A673 (cell line): ENCODE results near the gene SUOX. TPM values are rescaled to one million over a fixed set of nuclear protein-coding genes. Genes with fewer than 3 reads are reported as not detected.

Source experiments
- BruUV-seq: library from RNA; stranded (reverse); fragments of 400-500 nt; replicated peaks from 2 replicates; lab custom pipeline; 2021; lab: Mats Ljungman, UMichigan
- CTCF ChIA-PET: fragments of 300-600 bp; sonication (Branson Sonifier 250); formaldehyde crosslinking; loops from one replicate; lab custom pipeline; 2022; ENCODE audit warnings: antibody characterized with exemption; lab: Charles Lee
- POLR2A ChIA-PET: fragments of 300-600 bp; sonication (Branson Sonifier 250); formaldehyde crosslinking; loops from one replicate; lab custom pipeline; 2022; ENCODE audit warnings: antibody characterized with exemption; ENCODE audit not compliant: low non-redundant PET; lab: Charles Lee
- DNase-seq: peaks from one replicate; pipeline ENCODE4 v3.0.0-alpha.2; 2015; ENCODE audit warnings: low spot score
- H3K27ac ChIP-seq: fragments of 200-600 bp; sonication (generic); 2 replicates; pipeline ENCODE4 v1.5.1; 2016; ENCODE audit warnings: mixed run types, low read depth, mild to moderate bottlenecking, mixed read lengths, antibody characterized with exemption, low read length; ENCODE audit not compliant: poor library complexity, severe bottlenecking
- H3K27me3 ChIP-seq: fragments of 200-600 bp; sonication (generic); replicated peaks from 2 replicates; pipeline ENCODE4 v1.6.1; 2017; ENCODE audit warnings: mixed run types, low read depth, mild to moderate bottlenecking, mixed read lengths, antibody characterized with exemption, low read length; ENCODE audit not compliant: insufficient read depth, poor library complexity
- H3K36me3 ChIP-seq: fragments of 200-600 bp; sonication (generic); 2 replicates; pipeline ENCODE4 v1.6.1; 2016; ENCODE audit warnings: mixed run types, mild to moderate bottlenecking, mixed read lengths, antibody characterized with exemption, low read length; ENCODE audit not compliant: insufficient read depth, poor library complexity, severe bottlenecking
- H3K4me1 ChIP-seq: fragments of 200-600 bp; sonication (generic); 2 replicates; pipeline ENCODE4 v1.6.1; 2017; ENCODE audit warnings: mixed run types, mild to moderate bottlenecking, mixed read lengths, antibody characterized with exemption, low read length; ENCODE audit not compliant: insufficient read depth, poor library complexity, severe bottlenecking
- H3K4me3 ChIP-seq: fragments of 200-600 bp; sonication (generic); 2 replicates; pipeline ENCODE4 v1.5.1; 2016; ENCODE audit warnings: low read depth, mixed run types, mild to moderate bottlenecking, mixed read lengths, low read length; ENCODE audit not compliant: poor library complexity, severe bottlenecking
- H3K9me3 ChIP-seq: fragments of 200-600 bp; sonication (generic); 2 replicates; pipeline ENCODE4 v1.6.1; 2016; ENCODE audit warnings: mixed run types, low read depth, mild to moderate bottlenecking, mixed read lengths, antibody characterized with exemption, low read length; ENCODE audit not compliant: poor library complexity, severe bottlenecking
- CTCF ChIP-seq: fragments of 300-800, 200-600 bp; sonication (generic); conservative IDR thresholded peaks from 2 replicates; pipeline ENCODE4 v1.5.1; 2017; ENCODE audit warnings: low read depth, mild to moderate bottlenecking, antibody characterized with exemption, low read length, moderate library complexity, mixed read lengths
- EZH2 ChIP-seq: fragments of 200-600 bp; sonication (generic); IDR thresholded peaks from 2 replicates; pipeline ENCODE4 v1.6.1; 2017; ENCODE audit warnings: borderline replicate concordance, low read depth, mild to moderate bottlenecking, mixed read lengths, antibody characterized with exemption, low read length; ENCODE audit not compliant: poor library complexity, severe bottlenecking
- intact Hi-C: fragments of 100-400 bp; cut with micrococcal nuclease; formaldehyde crosslinking; loops from one replicate; pipeline ENCODE4 v1.10.0; 2022; ENCODE audit not compliant: unreplicated experiment
- total RNA-seq: library from RNA; stranded (reverse); gene quantifications from 2 replicates; pipeline ENCODE4 v1.2.3, GENCODE V29; 2021

SUOX gene
- total RNA-seq, 1 experiment from 2014 or later = 2.2 TPM

- POLR2A ChIA-PET = no interaction called here
- no peak overlapping the region for H3K27ac ChIP-seq
- no peaks in the 10 kb centered on the region for H3K27me3 ChIP-seq
- no peak for DNase-seq
- CTCF ChIA-PET = no interaction called here
- no peak for TF ChIP-seq EZH2
- no peak for TF ChIP-seq CTCF
- no peaks in the 10 kb centered on the region for H3K36me3 ChIP-seq
- intact Hi-C loops = no loop called here
- no TSS peak for BruUV-seq
- no peak overlapping the region for H3K4me3 ChIP-seq
- H3K4me1 ChIP-seq = no peaks in the 10 kb centered on the region
- no peaks in the 10 kb centered on the region for H3K9me3 ChIP-seq
Observed at GRCh38 chr12:56018356-56018755, 21.3 kb downstream of the SUOX start.

DNA sequence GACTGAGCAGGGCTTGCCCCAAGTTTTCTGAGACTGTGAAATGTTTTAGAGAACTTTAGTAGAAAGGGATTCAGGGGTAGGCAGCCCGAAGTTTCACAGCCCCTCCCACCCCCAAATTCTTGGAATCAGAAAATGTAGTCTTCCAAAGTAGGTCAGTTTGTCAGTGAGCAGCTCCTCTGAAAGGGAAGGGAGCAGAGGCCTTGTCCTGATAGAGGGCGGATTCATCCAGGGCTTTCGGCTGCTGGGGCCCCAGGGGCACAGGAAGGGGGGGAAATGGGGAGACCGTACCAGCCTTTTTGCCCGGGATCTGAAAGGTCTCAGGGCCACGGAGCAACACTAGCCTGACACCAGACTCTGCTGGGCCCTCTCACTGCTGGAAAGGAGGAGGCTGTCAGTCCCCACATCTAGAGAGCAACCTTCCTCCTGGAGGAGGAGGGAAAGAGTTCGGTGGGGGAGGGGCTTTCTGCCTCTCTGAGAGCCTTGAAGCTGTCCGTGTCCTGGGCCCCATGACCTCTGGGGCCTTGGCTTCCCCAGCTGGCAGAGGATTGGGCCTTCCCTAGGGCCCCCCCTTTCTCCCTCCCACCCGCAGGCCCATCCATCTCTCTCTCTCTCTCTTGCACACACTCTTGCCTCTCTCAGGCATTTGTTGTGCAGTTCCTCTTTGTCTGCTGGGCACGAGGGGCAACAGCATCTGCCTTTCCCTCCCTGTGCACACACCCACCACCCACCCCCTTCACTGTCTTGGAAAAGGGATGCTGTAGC lies 23.5 kb downstream of the SUOX start, which contains the start of gene IKZF4:
Gene IKZF4, plus strand, starts transcription at position 621 of the 762 bp plus-strand sequence. CDS start 451 bp downstream, outside the sequence.
- ChIA-PET POLR2A (no interaction called here), CTCF (no interaction called here)
- H3K27ac ChIP-seq = no peak within 1 kb of the TSS
- H3K4me1 ChIP-seq = no peaks in the 10 kb centered on the region
- no peaks in the 10 kb centered on the region for H3K27me3 ChIP-seq
- no TSS peak for BruUV-seq
- H3K4me3 ChIP-seq = no peak within 1 kb of the TSS
- DNase-seq = no peak
- no peak for TF ChIP-seq EZH2
- TF ChIP-seq CTCF = no peak
- intact Hi-C loops = no loop called here
- H3K9me3 ChIP-seq = no peaks in the 10 kb centered on the region
- H3K36me3 ChIP-seq = no peaks in the 10 kb centered on the region

- Histone ChIP-seq H3K27me3 (no peaks in the 10 kb centered on the region), H3K27ac (no peak overlapping the region), H3K4me3 (no peak overlapping the region), H3K9me3 (no peaks in the 10 kb centered on the region), H3K4me1 (no peaks in the 10 kb centered on the region), H3K36me3 (no peaks in the 10 kb centered on the region)
- ChIA-PET POLR2A (no interaction called here), CTCF (no interaction called here)
- no peak for DNase-seq
- no TSS peak for BruUV-seq
- no peak for TF ChIP-seq CTCF
- no peak for TF ChIP-seq EZH2
- intact Hi-C loops = no loop called here
Observed at GRCh38 chr12:56021889-56022497, 24.9 kb downstream of the SUOX start.
